GM12892 (cell line): ENCODE data around the gene FAM171A2.

Source experiments
- POLR2A ChIP-seq: IDR thresholded peaks from 2 replicates; pipeline ENCODE4 v1.6.1; 2011; ENCODE audit warnings: low read depth, low read length, control low read depth
- POLR2AphosphoS5 ChIP-seq: IDR thresholded peaks from 2 replicates; pipeline ENCODE4 v1.6.1; 2011; ENCODE audit warnings: low read depth, low read length, control low read depth
- TAF1 ChIP-seq: IDR thresholded peaks from 2 replicates; pipeline ENCODE4 v1.6.1; 2011; ENCODE audit warnings: low read depth, mild to moderate bottlenecking, control low read depth, low read length, borderline replicate concordance

DNA sequence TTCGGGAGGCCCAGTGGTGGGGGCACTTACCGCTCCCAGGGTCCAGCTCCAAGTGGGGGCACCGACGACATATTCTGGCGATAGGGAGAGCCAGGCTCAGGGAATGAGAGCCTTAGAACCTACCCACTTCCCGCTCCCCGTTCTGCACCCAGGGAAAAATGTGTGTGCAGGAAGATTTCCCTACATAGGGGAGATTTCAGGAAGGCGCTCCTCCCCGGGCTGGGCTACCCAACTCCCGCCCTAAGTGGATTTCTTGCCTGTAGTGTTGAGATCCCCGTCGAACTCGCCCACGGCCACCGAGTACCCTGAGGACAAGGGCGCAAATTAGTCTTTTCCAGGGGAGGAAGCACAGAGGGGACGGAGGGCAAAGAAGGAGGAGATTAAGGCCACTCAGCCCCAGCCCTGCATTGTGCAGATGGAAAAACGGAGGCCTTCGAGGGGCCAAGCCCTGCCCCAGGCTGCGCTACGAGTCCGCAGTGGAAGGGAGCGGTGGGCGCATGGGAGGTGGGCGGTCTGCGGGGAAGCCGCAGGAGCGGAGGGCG is 20.7 kb upstream of the FAM171A2 start:
- no peak for TF ChIP-seq POLR2A
- TF ChIP-seq TAF1 = no peak
- TF ChIP-seq POLR2AphosphoS5 = no peak
